Mucosa of stomach (tissue), 1 donor: ENCODE measurements around the gene DPH5.
A peak's percentile ranks its signal among the peaks of the same experiment; 100 is the strongest.
"Not testable (repeated sequence)": the region's sequence is repeated elsewhere in the genome, so short reads cannot be mapped to it uniquely, and the experiment has no call there.

Experiments
- H3K27me3 ChIP-seq: one replicate; pipeline ENCODE4 v1.7.0; 2013; ENCODE audit warnings: mild to moderate bottlenecking, low read length; ENCODE audit not compliant: control insufficient read depth, insufficient read depth
- H3K36me3 ChIP-seq: one replicate; pipeline ENCODE4 v1.7.0; 2013; ENCODE audit warnings: low read length; ENCODE audit not compliant: control insufficient read depth, insufficient read depth
- H3K4me1 ChIP-seq: one replicate; pipeline ENCODE4 v1.7.0; 2013; ENCODE audit warnings: mild to moderate bottlenecking, low read length; ENCODE audit not compliant: control insufficient read depth, insufficient read depth
- H3K4me3 ChIP-seq: one replicate; pipeline ENCODE4 v1.7.0; 2013; ENCODE audit warnings: low read length
- H3K9ac ChIP-seq: one replicate; pipeline ENCODE4 v1.7.0; 2013; ENCODE audit warnings: mild to moderate bottlenecking, low read length, moderate library complexity
- H3K9me3 ChIP-seq: one replicate; pipeline ENCODE4 v1.7.0; 2013; ENCODE audit warnings: mild to moderate bottlenecking, low read length, moderate library complexity; ENCODE audit not compliant: control insufficient read depth
- donor health status: Pancreatic carcinoma.

DPH5 gene

GRCh38 chr1:101025657-101026429 is at the start of gene DPH5:
TSS of gene DPH5 (minus strand) at chr1:101025784. CDS start at chr1:101025443, 341 bp downstream.
- Histone ChIP-seq H3K9ac (peak within 1 kb of the TSS; percentile 64), H3K27me3 (no peaks in the 10 kb centered on the region), H3K4me1 (peaks cover 4% of the 10 kb centered on the region), H3K4me3 (peak within 1 kb of the TSS; percentile 58), H3K36me3 (no peaks in the 10 kb centered on the region), H3K9me3 (no peaks in the 10 kb centered on the region)

- no peaks in the 10 kb centered on the region for H3K27me3 ChIP-seq
- no peak overlapping the region for H3K9ac ChIP-seq
- H3K9me3 ChIP-seq = no peaks in the 10 kb centered on the region
- no peaks in the 10 kb centered on the region for H3K36me3 ChIP-seq
- H3K4me3 ChIP-seq = no peak overlapping the region
- no peaks in the 10 kb centered on the region for H3K4me1 ChIP-seq
These were observed 48.3 kb upstream of the DPH5 start for GRCh38 chr1:101073836-101074235.

GRCh38 chr1:101071470-101071891 is 45.9 kb upstream of the DPH5 start:
- H3K36me3 ChIP-seq = no peaks in the 10 kb centered on the region
- H3K9me3 ChIP-seq = no peaks in the 10 kb centered on the region
- H3K4me1 ChIP-seq = no peaks in the 10 kb centered on the region
- no peaks in the 10 kb centered on the region for H3K27me3 ChIP-seq
- H3K4me3 ChIP-seq = no peak overlapping the region
- no peak overlapping the region for H3K9ac ChIP-seq

- no peaks in the 10 kb centered on the region for H3K36me3 ChIP-seq
- no peaks in the 10 kb centered on the region for H3K9me3 ChIP-seq
- no peaks in the 10 kb centered on the region for H3K4me1 ChIP-seq
- no peaks in the 10 kb centered on the region for H3K27me3 ChIP-seq
- no peak overlapping the region for H3K9ac ChIP-seq
- H3K4me3 ChIP-seq = no peak overlapping the region
These were observed 43.6 kb upstream of the DPH5 start for GRCh38 chr1:101069158-101069557.

- H3K4me3 ChIP-seq, H3K9ac ChIP-seq, H3K4me1 ChIP-seq, H3K9me3 ChIP-seq, H3K36me3 ChIP-seq, H3K27me3 ChIP-seq: not testable (repeated sequence)
These were observed 41.4 kb upstream of the DPH5 start for GRCh38 chr1:101066937-101067335.

GRCh38 chr1:101066260-101066936 is 40.8 kb upstream of the DPH5 start:
- no peaks in the 10 kb centered on the region for H3K4me1 ChIP-seq
- H3K4me3 ChIP-seq = no peak overlapping the region
- no peak overlapping the region for H3K9ac ChIP-seq
- H3K9me3 ChIP-seq = no peaks in the 10 kb centered on the region
- no peaks in the 10 kb centered on the region for H3K36me3 ChIP-seq
- H3K27me3 ChIP-seq = no peaks in the 10 kb centered on the region

GRCh38 chr1:101065575-101065974 is 40.0 kb upstream of the DPH5 start:
- H3K4me3 ChIP-seq = no peak overlapping the region
- no peaks in the 10 kb centered on the region for H3K4me1 ChIP-seq
- no peaks in the 10 kb centered on the region for H3K36me3 ChIP-seq
- H3K9ac ChIP-seq = no peak overlapping the region
- no peaks in the 10 kb centered on the region for H3K27me3 ChIP-seq
- no peaks in the 10 kb centered on the region for H3K9me3 ChIP-seq

- Histone ChIP-seq H3K36me3 (no peaks in the 10 kb centered on the region), H3K9ac (no peak overlapping the region), H3K9me3 (no peaks in the 10 kb centered on the region), H3K27me3 (no peaks in the 10 kb centered on the region), H3K4me3 (no peak overlapping the region), H3K4me1 (no peaks in the 10 kb centered on the region)
These were observed 39.1 kb upstream of the DPH5 start for GRCh38 chr1:101064697-101065096.

GRCh38 chr1:101060992-101061391 is 35.4 kb upstream of the DPH5 start:
- Histone ChIP-seq H3K4me1 (no peaks in the 10 kb centered on the region), H3K9me3 (no peaks in the 10 kb centered on the region), H3K9ac (no peak overlapping the region), H3K4me3 (no peak overlapping the region), H3K36me3 (no peaks in the 10 kb centered on the region), H3K27me3 (no peaks in the 10 kb centered on the region)

- Histone ChIP-seq H3K9me3 (no peaks in the 10 kb centered on the region), H3K27me3 (no peaks in the 10 kb centered on the region), H3K4me3 (no peak overlapping the region), H3K9ac (no peak overlapping the region), H3K4me1 (no peaks in the 10 kb centered on the region), H3K36me3 (no peaks in the 10 kb centered on the region)
These were observed 34.5 kb upstream of the DPH5 start for GRCh38 chr1:101059945-101060542.

- Histone ChIP-seq H3K9ac (no peak overlapping the region), H3K4me3 (no peak overlapping the region), H3K9me3 (no peaks in the 10 kb centered on the region), H3K4me1 (no peaks in the 10 kb centered on the region), H3K27me3 (no peaks in the 10 kb centered on the region), H3K36me3 (no peaks in the 10 kb centered on the region)
These were observed 30.0 kb upstream of the DPH5 start for GRCh38 chr1:101055623-101056022.
